HG03571 (cell line): Measurements from ENCODE around the gene SLC12A3.

Experiments
- ATAC-seq: cut with Tn5 transposase; IDR thresholded peaks from one replicate; pipeline ENCODE4 v1.9.1; 2021; ENCODE audit not compliant: unreplicated experiment

The SLC12A3 gene

DNA sequence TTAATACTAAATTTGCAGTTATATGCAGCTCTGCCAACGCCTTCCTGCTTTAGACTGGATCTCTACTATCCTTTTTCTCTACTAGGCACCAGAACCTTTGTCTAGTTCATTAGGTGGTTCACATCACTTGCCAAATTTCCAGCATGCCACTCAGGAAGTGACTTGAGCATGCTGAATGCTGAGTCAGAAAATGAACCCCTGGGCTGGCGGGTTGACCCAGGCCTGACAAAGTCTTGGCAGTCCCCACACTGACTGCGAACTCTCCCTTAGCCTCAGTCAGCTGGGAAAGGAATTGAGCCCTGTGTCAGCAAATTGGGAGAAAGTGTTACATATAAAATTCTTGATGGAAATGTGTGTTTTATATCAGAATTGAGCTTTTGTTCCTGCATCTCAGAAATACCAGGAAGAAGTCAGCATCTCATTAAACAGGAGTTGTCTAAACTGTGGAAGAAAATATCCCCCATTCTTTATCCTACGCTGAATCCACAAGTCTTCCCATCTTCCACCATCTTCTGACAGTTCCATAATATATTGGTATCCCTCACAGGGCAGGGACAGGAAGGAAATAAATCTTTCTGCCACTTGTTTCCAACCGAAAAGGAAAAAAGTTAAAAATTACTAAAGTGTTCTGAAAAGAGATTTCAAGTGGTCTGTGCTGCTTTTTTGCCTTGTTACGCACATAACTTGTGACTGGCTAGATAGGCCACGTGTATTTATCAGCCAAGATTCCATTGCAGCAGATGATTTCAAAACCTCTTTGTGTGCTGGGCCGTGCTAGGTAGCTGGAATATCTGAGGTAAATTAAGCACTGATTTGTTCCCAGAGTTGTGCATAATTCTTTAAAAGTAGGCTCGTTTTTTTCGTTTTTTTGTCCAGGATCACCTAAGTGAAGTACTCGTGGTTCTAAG is 16.7 kb upstream of the SLC12A3 start:
- no peak for ATAC-seq

DNA sequence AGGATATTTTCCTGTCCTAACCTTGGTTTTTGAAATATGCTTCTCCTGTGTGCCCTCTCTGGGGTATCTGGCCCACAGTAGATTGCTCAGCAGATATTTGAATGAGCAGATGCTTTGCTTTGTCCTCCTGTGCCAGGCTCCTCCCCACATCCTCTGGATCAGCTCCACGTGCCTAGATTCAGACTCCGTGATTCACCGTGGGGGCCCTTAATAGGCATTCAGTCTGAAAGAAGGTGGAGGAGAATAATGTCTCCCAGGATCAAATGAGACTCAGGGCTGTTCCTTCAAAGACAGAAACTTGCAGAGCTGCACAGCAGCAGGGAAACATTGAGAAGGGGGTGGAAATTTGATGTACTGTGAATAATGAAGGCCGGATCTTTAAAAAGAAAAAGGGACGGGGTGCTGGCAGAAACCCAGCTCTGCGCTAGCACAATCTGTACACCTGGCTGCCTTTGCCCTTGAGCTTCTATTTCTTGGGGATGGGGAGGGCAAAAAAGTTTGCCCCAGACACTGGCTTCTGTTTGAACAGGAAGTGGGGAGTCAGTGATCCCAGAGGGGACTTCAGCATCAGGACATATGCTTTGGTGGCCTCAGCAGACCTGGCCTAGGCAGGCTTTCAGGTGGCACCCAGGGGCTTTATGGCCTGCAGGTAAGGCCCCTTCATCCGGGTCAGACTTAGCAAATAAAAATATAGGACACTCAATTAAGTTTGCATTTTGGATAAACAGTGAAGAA is 15.9 kb upstream of the SLC12A3 start:
- no peak for ATAC-seq

DNA sequence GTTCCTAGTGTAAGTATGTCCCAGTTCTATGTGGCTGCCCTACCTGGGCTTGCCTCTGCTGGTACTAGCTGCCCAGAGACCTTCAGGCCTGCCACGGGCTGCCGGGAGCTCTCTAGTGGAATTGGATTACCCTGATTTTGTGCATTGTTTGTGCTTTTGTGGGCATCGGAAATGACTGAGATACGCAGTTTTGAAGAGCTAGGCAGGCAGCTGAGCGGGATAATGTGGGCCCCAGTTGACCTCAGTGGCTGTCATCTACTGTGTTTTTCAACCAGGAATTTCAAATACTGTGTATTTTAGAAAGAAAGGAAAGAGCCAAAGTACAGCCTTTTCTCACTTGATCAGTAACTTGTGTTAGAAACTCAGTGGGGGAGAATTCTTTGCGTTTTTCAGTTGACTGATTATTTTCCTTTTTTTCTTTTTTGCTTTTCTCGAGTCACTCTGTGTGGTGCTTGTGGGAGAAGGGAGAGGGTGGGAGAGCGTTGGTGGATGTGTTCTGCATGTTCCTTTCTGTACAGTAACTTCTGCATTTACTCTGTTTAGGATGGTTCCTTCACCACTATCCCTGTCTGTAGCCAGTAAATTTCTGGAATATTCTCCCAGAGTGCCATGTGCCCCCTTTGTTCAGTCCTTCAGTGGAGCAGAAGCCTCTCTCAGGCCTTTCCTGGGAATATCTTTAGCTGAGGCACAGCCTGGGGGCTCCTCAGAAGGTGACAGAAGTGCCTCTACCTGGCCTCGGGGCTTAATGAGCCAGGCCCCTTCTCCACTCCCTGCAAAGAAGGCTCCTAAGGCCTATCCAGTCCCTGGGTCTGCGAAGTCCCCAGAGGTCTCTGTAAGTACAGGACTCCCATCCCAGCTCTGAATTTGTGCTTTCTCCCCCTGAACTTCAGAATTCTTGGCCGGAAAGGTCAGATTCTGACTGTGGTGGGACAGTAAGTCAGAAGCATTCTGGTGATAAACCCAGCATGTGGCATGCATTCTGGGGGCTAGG is 15.0 kb upstream of the SLC12A3 start:
- no peak for ATAC-seq

DNA sequence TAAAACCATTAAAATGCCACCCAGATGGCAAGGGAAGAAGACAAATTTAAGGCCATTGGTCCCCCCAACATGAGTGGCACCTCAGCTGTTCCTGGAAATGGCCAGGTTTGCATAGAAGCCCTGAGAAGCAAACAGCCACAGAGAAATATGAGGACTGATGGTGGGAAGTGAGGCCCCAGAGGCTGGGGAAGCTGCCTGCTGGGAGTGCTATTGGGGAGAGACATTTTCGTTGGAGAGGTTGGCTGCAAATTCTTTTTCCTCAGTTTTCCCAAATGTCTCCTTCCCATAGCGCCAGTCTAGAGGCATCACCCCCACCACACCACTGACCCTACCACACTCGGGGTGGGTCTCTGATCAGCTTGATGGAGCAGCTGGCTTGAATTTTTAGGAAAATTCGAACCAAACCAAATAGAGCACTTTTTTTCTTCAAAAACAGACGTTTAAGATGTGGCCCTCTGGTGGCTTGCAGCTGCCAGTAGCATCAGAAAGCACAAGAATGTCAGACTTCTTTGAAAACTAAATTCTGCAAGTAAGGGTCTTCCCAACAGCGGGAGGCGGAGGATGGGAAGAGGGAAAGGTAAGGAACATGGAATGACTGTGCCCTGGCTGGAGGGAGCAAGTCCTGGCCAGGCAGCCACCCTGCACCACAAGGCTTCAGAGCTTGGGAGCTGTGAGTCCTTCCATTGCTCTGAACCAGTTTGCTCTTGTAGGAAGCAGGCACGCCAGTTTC is 13.2 kb upstream of the SLC12A3 start:
- ATAC-seq: no peak

DNA sequence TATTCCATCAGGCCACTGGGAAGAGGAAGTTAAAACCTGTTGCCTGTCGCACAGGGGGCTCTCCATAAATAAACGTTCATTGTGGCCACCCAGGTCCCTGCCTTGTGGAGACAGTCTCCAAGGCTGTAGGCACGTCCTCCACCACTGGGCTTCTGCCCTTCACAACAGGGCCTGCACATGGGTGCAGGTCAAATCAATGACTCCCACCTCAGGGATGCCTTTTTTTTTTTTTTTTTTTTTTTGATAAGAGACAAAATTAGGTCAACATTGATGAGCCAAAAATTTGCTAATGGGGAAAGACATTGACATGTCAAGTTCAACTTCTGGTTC is 12.6 kb upstream of the SLC12A3 start:
- no peak for ATAC-seq

DNA sequence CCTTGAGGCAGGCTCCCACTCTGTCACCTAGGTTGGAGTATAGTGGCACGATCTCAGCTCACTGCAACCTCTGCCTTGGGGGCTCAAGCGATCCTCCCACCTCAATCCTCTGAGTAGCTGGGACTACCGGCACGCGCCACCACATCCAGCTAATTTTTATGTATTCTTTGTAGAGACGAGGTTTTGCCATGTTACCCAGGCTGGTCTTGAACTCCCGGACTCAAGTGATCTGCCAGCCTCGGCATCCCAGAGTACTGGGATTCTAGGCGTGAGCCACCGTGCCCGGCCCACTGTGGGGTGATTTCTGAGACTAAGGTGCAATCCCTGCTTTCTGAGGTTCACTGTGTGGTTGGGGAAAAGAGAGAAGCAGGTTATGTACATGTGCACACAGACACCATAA is 12.0 kb upstream of the SLC12A3 start:
- no peak for ATAC-seq

DNA sequence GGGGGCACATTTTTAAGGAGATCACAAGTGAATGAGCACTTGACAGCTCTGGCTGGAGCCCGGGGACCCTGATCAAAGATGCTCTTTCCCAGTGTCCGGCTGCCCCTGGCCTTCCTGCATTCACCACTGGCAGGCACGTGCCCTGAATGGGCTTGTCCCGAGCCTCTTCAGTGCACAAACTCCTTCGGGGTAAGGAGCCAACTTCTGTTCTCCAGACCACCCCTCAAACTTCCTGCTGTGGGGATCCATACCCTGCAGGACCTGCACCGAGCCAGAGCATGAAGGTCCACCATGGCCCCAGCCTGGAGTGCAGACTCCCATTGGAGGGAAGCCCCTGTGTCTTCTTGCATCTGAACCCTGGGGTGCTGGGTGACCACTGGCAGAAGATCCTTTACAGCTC is 9.8 kb upstream of the SLC12A3 start:
- ATAC-seq: no peak

DNA sequence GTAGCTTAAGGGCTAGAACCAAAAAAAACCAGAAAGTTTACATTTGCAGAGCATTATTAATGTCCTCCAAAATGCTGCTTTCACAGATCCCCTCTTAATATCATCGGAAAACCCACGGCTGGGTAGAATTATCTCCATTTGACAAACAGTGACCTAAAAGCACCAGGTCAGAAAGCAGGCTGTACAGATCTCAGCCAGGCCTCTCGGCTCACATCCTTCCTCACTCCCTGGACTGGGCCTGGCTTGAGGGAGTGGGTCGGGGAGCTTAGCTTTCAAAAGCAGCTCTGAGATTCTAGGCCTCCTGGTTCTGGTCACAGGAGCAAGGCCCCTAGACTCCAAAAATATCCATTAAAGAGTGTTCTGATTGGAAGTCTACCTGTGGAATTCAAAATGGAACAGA is 9.1 kb upstream of the SLC12A3 start:
- no peak for ATAC-seq

DNA sequence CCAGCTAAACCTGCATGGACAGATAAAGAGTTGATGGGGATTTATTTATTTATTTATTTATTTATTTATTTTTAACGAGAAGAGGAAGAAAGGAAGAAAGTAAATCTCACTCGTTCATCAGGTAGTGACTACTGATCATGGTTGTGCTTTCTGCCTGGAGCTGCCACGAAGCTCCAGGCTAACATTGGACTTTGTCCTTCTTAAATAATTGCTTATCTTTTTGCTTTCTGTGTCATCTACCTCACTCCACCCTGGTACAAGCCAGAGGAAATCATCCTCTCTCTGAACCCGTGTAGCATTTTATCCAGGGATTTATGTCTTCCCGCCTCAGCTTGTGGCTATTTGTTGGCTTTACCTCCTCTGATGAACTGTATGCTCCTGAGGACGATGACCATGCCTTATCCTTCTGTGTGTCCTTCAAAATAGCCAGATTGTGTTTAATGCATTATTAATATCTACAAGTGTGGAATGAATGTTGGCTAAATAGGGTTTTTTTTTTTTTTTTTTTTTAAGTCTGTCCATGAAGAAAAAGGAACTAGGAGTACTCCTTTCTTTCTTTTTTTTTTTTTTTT is 8.0 kb upstream of the SLC12A3 start:
- no peak for ATAC-seq

DNA sequence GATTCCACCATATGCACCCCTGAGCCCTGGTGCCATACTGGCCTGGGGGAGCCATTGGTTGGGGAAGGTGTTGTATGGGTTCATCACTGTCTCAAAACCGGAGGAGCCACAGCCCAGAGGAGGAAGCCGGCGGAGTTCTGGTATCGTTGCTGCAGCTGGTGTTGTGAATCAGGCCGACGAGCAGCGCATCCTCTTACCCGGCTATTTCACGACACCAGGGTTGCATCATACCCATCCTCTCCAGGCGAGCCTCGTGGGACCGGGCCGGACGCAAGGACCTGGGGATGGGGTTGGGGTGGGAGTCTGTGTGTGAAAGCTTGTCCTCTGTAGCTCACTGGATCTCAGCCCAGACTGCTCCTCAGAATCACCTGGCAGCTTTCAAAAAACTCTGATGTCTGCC is 6.6 kb upstream of the SLC12A3 start:
- no peak for ATAC-seq

DNA sequence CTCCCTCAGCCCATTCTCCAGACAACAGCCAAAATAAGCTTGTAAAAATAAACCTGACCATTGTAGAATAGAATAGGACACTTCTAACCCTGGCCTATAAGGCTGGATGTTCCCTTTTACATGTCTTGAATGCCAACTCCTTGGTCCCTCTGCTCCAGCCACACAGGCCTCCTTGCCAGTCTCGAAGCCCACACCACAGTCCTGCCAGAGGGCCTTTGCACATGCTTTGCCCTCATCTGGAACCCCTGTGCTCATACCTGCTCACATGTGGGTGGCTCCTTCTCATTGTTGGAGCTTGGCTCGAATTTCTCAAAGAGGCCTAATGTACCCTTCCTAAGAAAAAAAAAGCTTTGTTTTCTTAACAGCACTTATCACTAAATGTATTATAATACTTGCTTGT is 5.4 kb upstream of the SLC12A3 start:
- ATAC-seq: no peak

DNA sequence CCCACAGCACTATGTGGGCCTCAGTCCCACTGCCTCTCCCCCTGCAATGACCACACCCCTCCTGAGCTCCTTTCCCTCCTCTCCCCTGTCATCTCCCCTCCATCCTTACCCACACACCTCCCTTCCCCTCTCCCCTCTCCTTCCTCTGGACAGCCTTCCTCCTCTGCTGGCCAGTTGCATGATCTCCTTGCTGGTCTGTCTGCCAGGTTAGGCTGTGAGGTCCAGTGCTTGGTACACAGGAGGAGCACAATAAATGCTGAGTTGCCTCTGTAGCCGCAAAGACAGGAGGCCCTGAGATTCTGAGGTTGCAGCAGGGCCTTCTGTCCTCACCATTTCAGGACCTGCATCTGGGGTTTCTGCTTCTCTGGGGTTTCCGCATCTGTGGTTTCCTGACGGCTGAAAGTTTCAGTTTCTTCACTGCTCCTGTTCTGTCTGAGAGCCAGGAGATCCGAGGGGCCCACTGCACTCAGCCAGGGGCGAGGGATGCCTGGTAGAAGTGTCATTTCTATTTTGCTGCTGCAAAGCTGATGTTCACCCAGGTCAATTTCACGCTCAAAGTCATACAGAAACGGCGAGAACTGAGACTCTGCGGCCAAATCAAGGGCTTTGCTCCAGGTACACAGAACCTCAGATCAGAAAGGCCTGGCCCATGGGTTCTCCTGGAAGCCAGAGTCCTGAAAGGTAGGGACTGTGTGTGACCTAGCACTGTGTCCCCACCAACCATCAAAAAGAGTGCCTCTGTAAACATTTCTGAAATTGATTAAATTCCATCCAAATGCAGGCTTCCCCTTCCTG is 4.6 kb upstream of the SLC12A3 start:
- peak; percentile 54 for ATAC-seq

DNA sequence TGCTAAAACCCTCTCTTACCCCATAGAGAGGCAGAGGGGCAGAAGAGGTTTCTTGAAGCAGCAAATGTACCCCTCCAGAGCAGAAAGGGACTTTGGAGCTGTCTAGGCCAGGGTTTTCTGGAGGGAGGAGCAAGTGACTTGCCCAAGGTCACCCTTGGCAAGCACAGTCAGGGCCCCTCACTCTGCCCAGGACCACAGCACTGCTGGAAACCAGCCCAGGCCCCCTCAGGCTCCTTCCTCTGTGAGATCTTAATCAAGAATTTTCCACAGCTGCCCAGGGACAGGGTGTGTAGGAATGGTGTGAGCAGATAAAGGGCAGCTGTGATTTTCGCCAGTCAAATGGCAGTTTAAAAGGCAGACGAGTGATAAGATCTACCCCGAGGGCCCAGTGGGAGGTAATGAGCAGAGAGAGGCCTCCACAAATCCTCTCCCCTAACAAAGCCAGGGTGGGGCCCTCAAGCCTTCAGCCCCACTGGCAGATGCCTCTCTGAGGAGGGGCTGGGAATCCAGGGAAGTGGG is 3.9 kb upstream of the SLC12A3 start:
- no peak for ATAC-seq

DNA sequence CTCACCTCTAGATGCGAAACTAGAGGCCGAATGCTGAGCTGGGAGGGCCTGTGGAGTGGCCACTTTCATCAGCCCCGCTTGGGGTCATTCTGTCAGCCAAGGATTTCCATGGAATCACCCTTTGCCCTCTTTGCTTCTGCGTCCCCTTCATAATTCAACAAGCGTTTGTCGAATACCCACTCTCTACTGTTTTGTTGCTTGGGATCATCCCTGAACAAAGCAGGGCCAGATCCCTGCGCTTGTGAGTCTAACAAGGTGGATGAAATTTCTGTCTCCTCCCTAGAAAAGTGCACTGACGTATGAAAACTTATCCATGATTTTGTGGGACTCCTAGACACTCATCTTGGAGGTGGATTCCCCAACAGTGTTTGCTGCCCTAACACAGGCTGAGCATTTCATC is 3.3 kb upstream of the SLC12A3 start:
- no peak for ATAC-seq

DNA sequence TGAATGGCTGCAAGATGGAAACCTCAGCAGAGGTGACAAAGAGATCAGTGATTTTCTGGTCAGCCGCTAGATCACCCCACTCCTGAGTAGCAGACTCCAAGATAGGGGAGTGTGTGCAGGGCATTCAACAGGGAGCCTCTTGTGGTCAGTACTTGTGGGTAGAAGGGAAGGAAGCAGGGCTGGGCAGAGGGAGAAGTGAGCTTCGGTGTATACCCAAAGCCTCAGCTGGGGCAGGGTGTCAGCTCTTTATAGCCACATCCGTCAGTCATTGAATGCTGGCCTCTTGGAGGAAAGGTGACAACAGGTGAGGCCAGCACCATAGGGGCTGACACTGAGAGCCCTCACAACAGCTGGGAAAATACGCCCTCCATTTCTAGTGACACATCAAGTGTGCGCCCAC is 2.2 kb upstream of the SLC12A3 start:
- ATAC-seq: no peak

DNA sequence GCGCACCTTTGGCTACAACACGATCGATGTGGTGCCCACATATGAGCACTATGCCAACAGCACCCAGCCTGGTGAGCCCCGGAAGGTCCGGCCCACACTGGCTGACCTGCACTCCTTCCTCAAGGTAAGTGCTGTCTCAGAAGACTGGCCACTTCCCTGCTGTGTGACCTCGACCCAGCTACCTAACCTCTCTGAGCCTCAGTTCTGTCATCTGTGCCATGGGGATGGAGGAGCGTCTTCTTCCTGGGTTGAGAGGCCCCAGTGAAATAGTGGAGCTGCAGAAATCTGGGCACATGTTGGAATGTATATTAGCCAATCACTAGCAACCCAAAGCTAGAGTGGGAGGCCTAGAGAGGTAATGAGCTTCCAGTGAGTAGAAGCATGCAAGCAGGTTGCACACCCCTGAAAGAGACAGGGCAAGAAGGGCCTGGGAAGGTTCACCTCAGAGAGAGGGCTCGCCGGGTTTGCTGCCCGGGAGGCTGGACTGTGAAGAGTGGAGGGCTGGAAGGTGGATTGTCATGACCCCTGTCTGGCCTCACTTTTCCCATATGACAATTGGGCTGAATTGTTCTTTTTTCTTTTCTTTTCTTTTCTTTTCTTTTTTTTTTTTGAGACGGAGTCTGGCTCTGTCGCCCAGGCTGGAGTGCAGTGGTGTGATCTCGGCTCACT is 521 bp downstream of the SLC12A3 start:
- no peak for ATAC-seq

DNA sequence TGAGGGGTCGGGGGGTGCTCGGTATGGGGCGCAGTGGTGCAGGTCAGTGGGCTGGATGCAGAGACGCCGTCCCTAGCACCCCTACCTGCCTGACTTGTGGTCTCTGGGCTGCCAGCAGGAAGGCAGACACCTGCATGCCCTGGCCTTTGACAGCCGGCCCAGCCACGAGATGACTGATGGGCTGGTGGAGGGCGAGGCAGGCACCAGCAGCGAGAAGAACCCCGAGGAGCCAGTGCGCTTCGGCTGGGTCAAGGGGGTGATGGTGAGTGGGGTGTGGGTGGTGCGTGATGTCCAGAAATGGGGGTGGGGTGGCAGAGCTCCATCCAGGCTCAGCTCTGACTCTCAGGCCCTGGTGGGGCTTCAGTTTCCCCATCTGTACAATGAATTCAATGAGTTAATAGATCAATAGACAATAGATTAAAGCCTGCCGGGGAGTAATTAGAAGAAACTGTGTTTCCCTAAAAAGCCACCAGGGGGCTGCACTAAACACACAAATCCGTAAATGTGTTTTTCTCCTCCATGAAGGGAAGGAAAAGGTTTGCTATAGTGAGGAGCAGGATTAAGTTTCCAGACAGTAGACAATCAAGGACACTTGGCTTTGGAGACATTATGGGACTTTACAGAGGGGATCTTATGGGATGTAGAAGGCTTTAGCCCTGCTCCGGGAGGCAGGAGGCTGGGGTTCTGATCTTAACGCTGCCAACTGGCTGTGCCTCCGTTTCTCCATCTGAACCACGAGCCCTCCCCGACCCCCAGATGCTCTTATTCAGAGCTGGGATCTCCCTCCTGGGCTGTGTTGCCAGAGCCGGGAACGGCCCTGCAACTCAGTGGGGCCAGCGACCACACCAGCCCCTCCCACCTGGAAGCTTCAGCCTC is 2.2 kb downstream of the SLC12A3 start:
- no peak for ATAC-seq

DNA sequence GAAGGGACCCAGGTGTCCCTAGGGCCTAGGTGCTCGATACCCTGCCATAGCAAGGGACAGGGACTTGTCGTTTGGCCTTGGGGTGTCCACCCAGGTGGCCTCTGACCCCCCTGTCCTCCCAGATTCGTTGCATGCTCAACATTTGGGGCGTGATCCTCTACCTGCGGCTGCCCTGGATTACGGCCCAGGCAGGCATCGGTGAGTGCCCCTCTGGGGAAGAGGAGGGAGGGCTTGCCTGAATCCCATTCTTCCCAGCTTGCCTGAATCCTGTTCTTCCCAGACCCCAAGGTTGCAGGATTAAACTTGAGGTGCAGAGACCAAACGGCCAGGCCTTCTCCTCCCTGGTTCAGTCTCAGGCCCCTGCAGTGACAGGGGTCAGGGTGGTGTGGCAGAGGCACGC is 3.2 kb downstream of the SLC12A3 start:
- no peak for ATAC-seq
